Measurements from ENCODE around the gene AZGP1.
"Not testable (repeated sequence)": the region's sequence is repeated elsewhere in the genome, so short reads cannot be mapped to it uniquely, and the experiment has no call there.

AZGP1 gene

GRCh38 chr7:99976626-99977025 lies 795 bp upstream of the AZGP1 start:
- H3K4me3 ChIP-seq (ENCODE audit: low read length), result no peak overlapping the region

GRCh38 chr7:99974681-99975080 lies 1.1 kb downstream of the AZGP1 start:
- Histone ChIP-seq H3K79me2 (ENCODE audit: low read length) (no peaks in the 10 kb centered on the region), H4K20me1 (ENCODE audit: insufficient read depth, low read length) (no peaks in the 10 kb centered on the region), H3K36me3 (replicated peaks; ENCODE audit: insufficient read depth, low read length) (no peaks in the 10 kb centered on the region), H3K4me2 (ENCODE audit: low read depth, low read length) (no peak overlapping the region), H3K9ac (ENCODE audit: low read length) (no peak overlapping the region), H3F3A (ENCODE audit: insufficient read depth, low read length) (no peaks in the 10 kb centered on the region), H3K27me3 (replicated peaks; ENCODE audit: insufficient read depth, low read length) (no peaks in the 10 kb centered on the region; the same call in none of the 2 replicates), H3K27ac (ENCODE audit: low read length) (no peak overlapping the region), H3K4me1 (ENCODE audit: low read length) (peaks cover 7% of the 10 kb centered on the region), H3K9me2 (replicated peaks; ENCODE audit: insufficient read depth, low read length) (no peaks in the 10 kb centered on the region), H2AFZ (ENCODE audit: low read length) (no peak overlapping the region), H3K9me3 (replicated peaks; ENCODE audit: insufficient read depth, low read length) (no peaks in the 10 kb centered on the region), H3K4me3 (ENCODE audit: low read length) (no peak overlapping the region)
- no peak for DNase-seq
- TF ChIP-seq EZH2phosphoT487 (IDR thresholded peaks at IDR 0.05; ENCODE audit: low read length), result no peak
- no peak for TF ChIP-seq CTCF (IDR thresholded peaks at IDR 0.05; ENCODE audit: low read length)
- TF ChIP-seq EZH2 (optimal IDR thresholded peaks at IDR 0.05; ENCODE audit: low read depth, low read length), result no peak

More at GRCh38 chr7:99976626-99977025, 795 bp upstream of the AZGP1 start:
- DNase-seq, result no peak
- H3K9me3 ChIP-seq (replicated peaks; ENCODE audit: insufficient read depth, low read length), result no peaks in the 10 kb centered on the region
- H3K36me3 ChIP-seq (replicated peaks; ENCODE audit: insufficient read depth, low read length), result no peaks in the 10 kb centered on the region
- H3K27ac ChIP-seq (ENCODE audit: low read length), result no peak overlapping the region
- H3F3A ChIP-seq (ENCODE audit: insufficient read depth, low read length), result no peaks in the 10 kb centered on the region
- H3K4me1 ChIP-seq (ENCODE audit: low read length), result peaks cover 7% of the 10 kb centered on the region
- H3K9ac ChIP-seq (ENCODE audit: low read length), result no peak overlapping the region
- no peaks in the 10 kb centered on the region for H3K9me2 ChIP-seq (replicated peaks; ENCODE audit: insufficient read depth, low read length)
- H4K20me1 ChIP-seq (ENCODE audit: insufficient read depth, low read length), result no peaks in the 10 kb centered on the region
- H2AFZ ChIP-seq (ENCODE audit: low read length), result no peak overlapping the region
- H3K27me3 ChIP-seq (replicated peaks; ENCODE audit: insufficient read depth, low read length), result no peaks in the 10 kb centered on the region; the same call in 1 of the 2 replicates
- TF ChIP-seq CTCF (IDR thresholded peaks at IDR 0.05; ENCODE audit: low read length) (no peak), EZH2 (optimal IDR thresholded peaks at IDR 0.05; ENCODE audit: low read depth, low read length) (no peak), EZH2phosphoT487 (IDR thresholded peaks at IDR 0.05; ENCODE audit: low read length) (no peak)
- H3K79me2 ChIP-seq (ENCODE audit: low read length), result no peaks in the 10 kb centered on the region
- no peak overlapping the region for H3K4me2 ChIP-seq (ENCODE audit: low read depth, low read length)

- not testable (repeated sequence) for H3K4me1 ChIP-seq (ENCODE audit: low read length); H2AFZ ChIP-seq (ENCODE audit: low read length); H3K27ac ChIP-seq (ENCODE audit: low read length); DNase-seq; H3K79me2 ChIP-seq (ENCODE audit: low read length); H3K36me3 ChIP-seq (replicated peaks; ENCODE audit: insufficient read depth, low read length); H3F3A ChIP-seq (ENCODE audit: insufficient read depth, low read length); H3K9me2 ChIP-seq (replicated peaks; ENCODE audit: insufficient read depth, low read length); H4K20me1 ChIP-seq (ENCODE audit: insufficient read depth, low read length); H3K4me3 ChIP-seq (ENCODE audit: low read length); H3K27me3 ChIP-seq (replicated peaks; ENCODE audit: insufficient read depth, low read length); H3K9me3 ChIP-seq (replicated peaks; ENCODE audit: insufficient read depth, low read length); H3K9ac ChIP-seq (ENCODE audit: low read length); H3K4me2 ChIP-seq (ENCODE audit: low read depth, low read length)
Observed at GRCh38 chr7:99973817-99974216, 2.0 kb downstream of the AZGP1 start.

- no peaks in the 10 kb centered on the region for H3K9me2 ChIP-seq (replicated peaks; ENCODE audit: insufficient read depth, low read length)
- H3K36me3 ChIP-seq (replicated peaks; ENCODE audit: insufficient read depth, low read length), result no peaks in the 10 kb centered on the region
- no peak overlapping the region for H3K9ac ChIP-seq (ENCODE audit: low read length)
- no peaks in the 10 kb centered on the region for H3F3A ChIP-seq (ENCODE audit: insufficient read depth, low read length)
- H3K4me3 ChIP-seq (ENCODE audit: low read length), result no peak overlapping the region
- peaks cover 8% of the 10 kb centered on the region; the same call in 1 of the 2 replicates for H3K27me3 ChIP-seq (replicated peaks; ENCODE audit: insufficient read depth, low read length)
- TF ChIP-seq CTCF (IDR thresholded peaks at IDR 0.05; ENCODE audit: low read length) (no peak), EZH2 (optimal IDR thresholded peaks at IDR 0.05; ENCODE audit: low read depth, low read length) (no peak), EZH2phosphoT487 (IDR thresholded peaks at IDR 0.05; ENCODE audit: low read length) (no peak)
- no peak overlapping the region for H3K27ac ChIP-seq (ENCODE audit: low read length)
- no peaks in the 10 kb centered on the region for H3K79me2 ChIP-seq (ENCODE audit: low read length)
- H3K9me3 ChIP-seq (replicated peaks; ENCODE audit: insufficient read depth, low read length), result no peaks in the 10 kb centered on the region
- H3K4me2 ChIP-seq (ENCODE audit: low read depth, low read length), result no peak overlapping the region
- H2AFZ ChIP-seq (ENCODE audit: low read length), result no peak overlapping the region
- peaks cover 5% of the 10 kb centered on the region for H3K4me1 ChIP-seq (ENCODE audit: low read length)
- no peaks in the 10 kb centered on the region for H4K20me1 ChIP-seq (ENCODE audit: insufficient read depth, low read length)
- DNase-seq, result no peak
Observed at GRCh38 chr7:99971242-99971641, 4.6 kb downstream of the AZGP1 start.

- DNase-seq, result not testable (repeated sequence)
Observed at GRCh38 chr7:99969813-99970212, 6.0 kb downstream of the AZGP1 start.

More at GRCh38 chr7:99969813-99970212, 6.0 kb downstream of the AZGP1 start:
- H3K27me3 ChIP-seq (replicated peaks; ENCODE audit: insufficient read depth, low read length), result peaks cover 21% of the 10 kb centered on the region
- not testable (repeated sequence) for H2AFZ ChIP-seq (ENCODE audit: low read length); H3K36me3 ChIP-seq (replicated peaks; ENCODE audit: insufficient read depth, low read length); H3K27ac ChIP-seq (ENCODE audit: low read length); H3K9me2 ChIP-seq (replicated peaks; ENCODE audit: insufficient read depth, low read length); H3K79me2 ChIP-seq (ENCODE audit: low read length); H4K20me1 ChIP-seq (ENCODE audit: insufficient read depth, low read length); H3K9ac ChIP-seq (ENCODE audit: low read length); H3K4me1 ChIP-seq (ENCODE audit: low read length); H3F3A ChIP-seq (ENCODE audit: insufficient read depth, low read length); H3K9me3 ChIP-seq (replicated peaks; ENCODE audit: insufficient read depth, low read length); H3K4me3 ChIP-seq (ENCODE audit: low read length); H3K4me2 ChIP-seq (ENCODE audit: low read depth, low read length)

Data from MM.1S (cell line).